ENCODE measurements around the gene CHTF8. TPM values are rescaled to one million over a fixed set of nuclear protein-coding genes. Genes with fewer than 3 reads are reported as not detected.

The CHTF8 gene
- total RNA-seq, 6 donors from 2014 or later: 33.5 to 103 (median 70.6) TPM

DNA sequence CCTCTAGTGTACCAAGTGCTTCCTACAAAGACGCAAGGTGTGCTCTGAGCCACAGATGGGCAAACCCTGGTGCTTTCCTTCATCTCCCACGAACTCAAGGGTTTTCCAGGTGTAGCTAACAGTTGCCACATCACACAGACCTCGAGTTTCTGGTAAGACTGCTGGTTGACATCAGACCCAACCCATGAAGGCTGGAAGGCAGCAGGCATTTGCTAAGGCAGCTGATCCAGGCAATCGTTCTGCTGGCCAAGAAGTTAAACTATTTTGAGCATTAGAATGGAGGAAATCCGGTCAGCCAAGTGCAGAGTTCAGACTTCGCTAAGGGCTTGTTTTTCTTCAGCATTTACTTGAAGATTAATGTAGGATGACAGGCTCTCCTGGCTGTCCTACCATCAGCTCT is 15.5 kb downstream of the CHTF8 start:
- no peak overlapping the region for H3K4me3 ChIP-seq
- DNase-seq (no peak), ATAC-seq (ENCODE audit: low FRiP score in 2 of 2) (no peak)
- no peak for TF ChIP-seq CTCF (IDR thresholded peaks at IDR 0.05)
- TF ChIP-seq EP300 (IDR thresholded peaks at IDR 0.05): no peak
- no peak for TF ChIP-seq POLR2A (IDR thresholded peaks at IDR 0.05)
- no peak for TF ChIP-seq POLR2AphosphoS5 (IDR thresholded peaks at IDR 0.05)
- H3K36me3 ChIP-seq: peaks cover 14 to 72% (median 63%) of the 10 kb centered on the region in 4 donors
- H3K4me1 ChIP-seq: peaks cover 0 to 14% (median 1%) of the 10 kb centered on the region in 4 donors
- H3K27ac ChIP-seq: no peak overlapping the region
- WGBS, 2 donors: 47 to 88% methylated on average over 2 to 6 of the region's 6 CpGs
- H3K9me3 ChIP-seq: no peaks in the 10 kb centered on the region
- no peaks in the 10 kb centered on the region for H3K27me3 ChIP-seq

DNA sequence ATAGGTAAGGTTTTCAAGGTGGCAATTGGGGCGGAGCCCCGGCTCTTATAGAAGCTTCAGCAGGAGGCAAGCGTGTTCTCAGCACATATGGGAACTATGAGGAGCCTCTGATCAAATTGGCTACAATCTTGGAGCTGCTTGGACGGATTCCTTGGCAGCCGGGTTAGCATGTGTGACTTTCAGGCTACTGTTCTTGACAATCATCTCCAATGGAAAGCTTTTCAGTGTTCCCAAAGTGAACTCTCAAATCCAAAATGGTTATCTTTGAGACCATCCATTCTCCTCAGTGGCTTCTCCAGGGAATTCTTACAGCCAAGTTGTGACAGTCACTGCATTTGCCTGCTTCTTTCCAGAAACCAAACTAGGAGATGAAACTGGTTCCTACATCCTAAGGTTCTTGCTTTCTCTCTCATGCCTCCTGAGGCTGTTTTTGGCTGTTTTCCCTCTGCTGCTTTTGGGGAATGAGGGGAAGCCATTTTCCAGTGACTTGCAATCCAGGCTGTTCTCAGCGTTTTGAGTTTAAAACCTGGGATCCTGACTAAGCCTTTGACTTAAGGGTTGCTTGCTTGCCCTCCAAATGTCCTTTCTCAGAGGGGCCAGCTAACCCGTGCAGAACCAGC is 16.0 kb downstream of the CHTF8 start:
- H3K27me3 ChIP-seq: no peaks in the 10 kb centered on the region
- peaks cover 0 to 14% (median 1%) of the 10 kb centered on the region in 4 donors for H3K4me1 ChIP-seq
- 88 to 92% methylated on average over 7 of the region's 7 CpGs for WGBS, 2 donors
- no peak overlapping the region for H3K4me3 ChIP-seq
- no peaks in the 10 kb centered on the region for H3K9me3 ChIP-seq
- no peak overlapping the region for H3K27ac ChIP-seq
- H3K36me3 ChIP-seq: peaks cover 14 to 72% (median 64%) of the 10 kb centered on the region in 4 donors
- TF ChIP-seq POLR2AphosphoS5 (IDR thresholded peaks at IDR 0.05) (no peak), EP300 (IDR thresholded peaks at IDR 0.05) (no peak), CTCF (IDR thresholded peaks at IDR 0.05) (no peak), POLR2A (IDR thresholded peaks at IDR 0.05) (no peak)
- DNase-seq (no peak), ATAC-seq (ENCODE audit: low FRiP score in 2 of 2) (no peak)

DNA sequence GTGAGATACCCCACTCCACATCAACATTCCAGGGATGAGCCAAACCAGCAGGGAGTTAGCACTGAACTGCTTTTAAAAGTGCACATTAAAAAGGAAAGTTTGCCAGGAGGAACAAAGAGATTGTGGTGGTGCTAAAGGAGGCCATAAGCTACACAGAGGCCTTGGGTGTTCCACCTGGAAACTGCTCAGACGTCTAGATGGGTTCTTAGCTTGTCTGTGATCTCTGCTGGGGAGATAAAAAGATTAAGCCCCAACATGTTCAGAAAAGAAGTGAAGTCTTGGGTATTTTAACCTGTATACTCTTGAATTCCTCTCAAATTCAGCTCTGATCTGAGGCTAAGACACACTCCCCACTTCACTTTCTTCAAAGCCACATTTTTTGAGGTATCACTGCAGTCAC is 16.6 kb downstream of the CHTF8 start:
- WGBS, 2 donors: 56 to 80% methylated on average over 1 of the region's 1 CpG
- ATAC-seq (ENCODE audit: low FRiP score in 2 of 2) (no peak), DNase-seq (no peak)
- H3K4me3 ChIP-seq: no peak overlapping the region
- peaks cover 14 to 67% (median 61%) of the 10 kb centered on the region in 4 donors for H3K36me3 ChIP-seq
- no peaks in the 10 kb centered on the region for H3K9me3 ChIP-seq
- H3K4me1 ChIP-seq: peaks cover 0 to 17% (median 1%) of the 10 kb centered on the region in 4 donors
- H3K27me3 ChIP-seq: no peaks in the 10 kb centered on the region
- no peak for TF ChIP-seq CTCF (IDR thresholded peaks at IDR 0.05)
- no peak for TF ChIP-seq EP300 (IDR thresholded peaks at IDR 0.05)
- TF ChIP-seq POLR2A (IDR thresholded peaks at IDR 0.05): no peak
- no peak for TF ChIP-seq POLR2AphosphoS5 (IDR thresholded peaks at IDR 0.05)
- H3K27ac ChIP-seq: no peak overlapping the region

GRCh38 chr16:69115361-69115760 is 17.0 kb downstream of the CHTF8 start:
- H3K4me1 ChIP-seq: peaks cover 0 to 17% (median 1%) of the 10 kb centered on the region in 4 donors
- H3K27ac ChIP-seq: no peak overlapping the region
- no peak for ATAC-seq (ENCODE audit: low FRiP score in 2 of 2)
- TF ChIP-seq POLR2AphosphoS5 (IDR thresholded peaks at IDR 0.05) (no peak), POLR2A (IDR thresholded peaks at IDR 0.05) (no peak), EP300 (IDR thresholded peaks at IDR 0.05) (no peak), CTCF (IDR thresholded peaks at IDR 0.05) (no peak)
- peaks cover 18 to 63% (median 58%) of the 10 kb centered on the region in 4 donors for H3K36me3 ChIP-seq
- no peak overlapping the region for H3K4me3 ChIP-seq
- H3K9me3 ChIP-seq: no peaks in the 10 kb centered on the region
- H3K27me3 ChIP-seq: no peaks in the 10 kb centered on the region
- 92 to 93% methylated on average over 5 of the region's 5 CpGs for WGBS, 2 donors
- no peak for DNase-seq

GRCh38 chr16:69114976-69115355 is 17.4 kb downstream of the CHTF8 start:
- DNase-seq (no peak), ATAC-seq (ENCODE audit: low FRiP score in 2 of 2) (no peak)
- TF ChIP-seq POLR2A (IDR thresholded peaks at IDR 0.05) (no peak), CTCF (IDR thresholded peaks at IDR 0.05) (no peak), EP300 (IDR thresholded peaks at IDR 0.05) (no peak), POLR2AphosphoS5 (IDR thresholded peaks at IDR 0.05) (no peak)
- no peaks in the 10 kb centered on the region for H3K27me3 ChIP-seq
- no peaks in the 10 kb centered on the region for H3K9me3 ChIP-seq
- no peak overlapping the region for H3K27ac ChIP-seq
- peaks cover 0 to 17% (median 1%) of the 10 kb centered on the region in 4 donors for H3K4me1 ChIP-seq
- peaks cover 19 to 63% (median 54%) of the 10 kb centered on the region in 4 donors for H3K36me3 ChIP-seq
- 95 to 96% methylated on average over 5 to 6 of the region's 6 CpGs for WGBS, 2 donors
- H3K4me3 ChIP-seq: no peak overlapping the region

Data from upper lobe of left lung (tissue), 6 donors.